ENCODE measurements around the gene PPP2R5C. TPM values are rescaled to one million over a fixed set of nuclear protein-coding genes. Genes with fewer than 3 reads are reported as not detected.

Gene PPP2R5C
- polyA plus RNA-seq, 3 donors, result 61.9 to 72.5 (median 64.0) TPM

GRCh38 chr14:101843665-101844064, 82.2 kb downstream of the PPP2R5C start:
- Histone ChIP-seq H4K20me1 (ENCODE audit: insufficient read depth, low read length) (peaks cover 90% of the 10 kb centered on the region), H3K27ac (ENCODE audit: low read depth in 1 of 2, low read length in 2 of 2) (peak overlapping the region in 1 of 2 donors; percentile 66), H3K9ac (ENCODE audit: insufficient read depth, low read length, poor library complexity, severe bottlenecking) (no peak overlapping the region), H3K4me1 (ENCODE audit: control insufficient read depth in 1 of 2, insufficient read depth in 2 of 2, low read length in 2 of 2) (peaks cover 8 to 13% of the 10 kb centered on the region in 2 donors), H3K27me3 (ENCODE audit: control insufficient read depth in 2 of 2, insufficient read depth in 2 of 2, low read length in 2 of 2) (no peaks in the 10 kb centered on the region), H3K79me2 (ENCODE audit: insufficient read depth, low read length) (peaks cover 97% of the 10 kb centered on the region), H3K4me2 (replicated peaks; ENCODE audit: extremely low read depth, low read length, poor library complexity, severe bottlenecking) (no peak overlapping the region), H3K4me3 (replicated peaks in 1 of 3; ENCODE audit: low read depth in 2 of 3, low read length in 3 of 3) (no peak overlapping the region), H3K36me3 (replicated peaks in 1 of 2; ENCODE audit: control insufficient read depth in 1 of 2, insufficient read depth in 2 of 2, low read length in 2 of 2) (peaks cover 5 to 9% of the 10 kb centered on the region in 2 donors), H2AFZ (ENCODE audit: insufficient read depth, low read depth, low read length, poor library complexity, severe bottlenecking) (no peak overlapping the region), H3K9me3 (replicated peaks in 1 of 2; ENCODE audit: control insufficient read depth in 1 of 2, insufficient read depth in 1 of 2, low read length in 2 of 2) (no peaks in the 10 kb centered on the region)
- H3K36me3 Mint-ChIP-seq, result peaks cover 29 to 48% of the 10 kb centered on the region in 2 donors
- peaks cover 31% of the 10 kb centered on the region for H3K4me1 Mint-ChIP-seq
- DNase-seq, result peak; percentile 74 to 85 (median 84)
- H3K27ac Mint-ChIP-seq, result peak overlapping the region; percentile 60 to 89 (median 84)
- no peak overlapping the region for H3K4me3 Mint-ChIP-seq
- TF ChIP-seq CTCF (IDR thresholded peaks at IDR 0.05), result peak; percentile 88
- peaks cover 0 to 2% (median 0%) of the 10 kb centered on the region in 7 donors for H3K9me3 Mint-ChIP-seq
- 0% methylated on average over 4 of the region's 7 CpGs for WGBS (ENCODE audit: insufficient coverage)
- peaks cover 0 to under 1% (median 0%) of the 10 kb centered on the region in 3 donors for H3K27me3 Mint-ChIP-seq (ENCODE audit: low read depth in 3 of 3)
- intact Hi-C loops (cut with micrococcal nuclease), result loop anchor here (2.0 to 10.0 kb wide), 5 partner anchors 33 to 101 kb away; no protein-coding TSS in a partner anchor

- Mint-ChIP-seq H3K4me3 (no peak overlapping the region), H3K27ac (peak overlapping the region; percentile 74 to 89 (median 84)), H3K4me1 (peaks cover 35% of the 10 kb centered on the region), H3K9me3 (peaks cover 0 to 2% (median 0%) of the 10 kb centered on the region in 7 donors), H3K27me3 (ENCODE audit: low read depth in 3 of 3) (no peaks in the 10 kb centered on the region), H3K36me3 (peaks cover 33 to 44% of the 10 kb centered on the region in 2 donors)
- Histone ChIP-seq H3K9me3 (replicated peaks in 1 of 2; ENCODE audit: control insufficient read depth in 1 of 2, insufficient read depth in 1 of 2, low read length in 2 of 2) (no peaks in the 10 kb centered on the region), H3K27me3 (ENCODE audit: control insufficient read depth in 2 of 2, insufficient read depth in 2 of 2, low read length in 2 of 2) (no peaks in the 10 kb centered on the region), H3K27ac (ENCODE audit: low read depth in 1 of 2, low read length in 2 of 2) (peak overlapping the region in 1 of 2 donors; percentile 66), H3K4me1 (ENCODE audit: control insufficient read depth in 1 of 2, insufficient read depth in 2 of 2, low read length in 2 of 2) (peaks cover 8 to 13% of the 10 kb centered on the region in 2 donors), H3K4me3 (replicated peaks in 1 of 3; ENCODE audit: low read depth in 2 of 3, low read length in 3 of 3) (no peak overlapping the region), H2AFZ (ENCODE audit: insufficient read depth, low read depth, low read length, poor library complexity, severe bottlenecking) (no peak overlapping the region), H3K36me3 (replicated peaks in 1 of 2; ENCODE audit: control insufficient read depth in 1 of 2, insufficient read depth in 2 of 2, low read length in 2 of 2) (peaks cover 4 to 13% of the 10 kb centered on the region in 2 donors), H3K9ac (ENCODE audit: insufficient read depth, low read length, poor library complexity, severe bottlenecking) (no peak overlapping the region), H3K79me2 (ENCODE audit: insufficient read depth, low read length) (peaks cover 97% of the 10 kb centered on the region), H4K20me1 (ENCODE audit: insufficient read depth, low read length) (peaks cover 94% of the 10 kb centered on the region), H3K4me2 (replicated peaks; ENCODE audit: extremely low read depth, low read length, poor library complexity, severe bottlenecking) (no peak overlapping the region)
- peak in 1 of 3 donors; percentile 17 for DNase-seq
- intact Hi-C loops (cut with micrococcal nuclease), result loop anchor here (5.0 to 10.0 kb wide), 4 partner anchors 33 to 101 kb away; no protein-coding TSS in a partner anchor
- TF ChIP-seq CTCF (IDR thresholded peaks at IDR 0.05), result no peak
- 86% methylated on average over 11 of the region's 19 CpGs for WGBS (ENCODE audit: insufficient coverage)
These were observed 82.7 kb downstream of the PPP2R5C start for GRCh38 chr14:101844219-101844618.

All from CD14-positive monocyte (primary cell).